ENCODE measurements around the gene BLCAP.
"Not testable (repeated sequence)": the region's sequence is repeated elsewhere in the genome, so short reads cannot be mapped to it uniquely, and the experiment has no call there.

BLCAP gene

DNA sequence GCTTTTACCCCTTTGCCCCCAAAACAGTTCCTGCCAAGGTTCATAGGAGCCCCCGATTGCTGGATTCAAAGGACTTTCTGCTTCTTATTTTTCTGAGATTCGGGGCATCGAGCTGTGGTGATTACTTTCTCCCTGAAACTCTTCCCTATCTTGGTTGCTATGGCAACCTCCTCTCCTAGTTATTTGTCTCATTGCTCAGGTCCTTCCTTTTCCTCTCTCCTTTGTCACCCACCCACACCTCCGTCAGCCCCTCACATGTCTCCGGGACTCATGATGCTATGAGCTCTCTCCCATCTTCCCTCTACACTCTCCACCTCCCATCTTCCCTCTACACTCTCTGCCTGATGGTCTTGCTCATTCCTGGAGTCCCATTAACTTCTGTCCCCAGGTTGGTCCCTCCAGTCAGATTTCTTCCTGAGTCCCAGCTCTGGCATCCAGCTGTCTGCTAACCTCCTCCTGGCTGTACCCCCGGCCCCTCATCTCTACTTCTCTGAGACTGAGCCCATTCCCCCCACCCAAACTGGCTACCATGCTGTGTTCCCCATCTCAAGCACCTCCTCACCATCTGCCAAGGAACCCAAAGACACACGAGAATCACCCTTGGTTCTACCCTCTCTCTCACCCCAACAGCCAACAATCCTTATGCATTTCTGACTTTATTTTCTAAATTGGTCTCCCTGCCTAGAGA is 36.9 kb downstream of the BLCAP start:
- H3K27ac ChIP-seq (ENCODE audit: low read depth, low read length) = no peak overlapping the region
- DNase-seq = no peak
- no peak overlapping the region for H3K18ac ChIP-seq (ENCODE audit: low read length)
- no peak overlapping the region for H3K56ac ChIP-seq (ENCODE audit: low read length)
- H3K4me1 ChIP-seq (ENCODE audit: control insufficient read depth, low read depth, low read length) = no peaks in the 10 kb centered on the region
- no CpG with 5 or more reads among the region's 7 CpGs for WGBS (ENCODE audit: extremely low coverage, insufficient coverage, low lambda C conversion rate)
- no peaks in the 10 kb centered on the region for H3K27me3 ChIP-seq (ENCODE audit: insufficient read depth, low read length, poor library complexity)
- H2BK120ac ChIP-seq (ENCODE audit: low read depth, low read length) = no peak overlapping the region
- no peaks in the 10 kb centered on the region for H3K36me3 ChIP-seq (ENCODE audit: control insufficient read depth, insufficient read depth, low read length)
- H3K4me2 ChIP-seq (ENCODE audit: low read length) = no peak overlapping the region
- H3K79me2 ChIP-seq (ENCODE audit: control insufficient read depth, insufficient read depth, low read length) = no peaks in the 10 kb centered on the region
- no peak overlapping the region for H4K5ac ChIP-seq (ENCODE audit: low read length)
- H3K4me3 ChIP-seq (ENCODE audit: low read length) = no peak overlapping the region
- no peak overlapping the region for H2BK15ac ChIP-seq (replicated peaks; ENCODE audit: low read depth)
- H4K8ac ChIP-seq (ENCODE audit: low read depth, low read length) = no peak overlapping the region
- no peak overlapping the region for H3K9ac ChIP-seq (ENCODE audit: low read length)
- no peak overlapping the region for H3K23ac ChIP-seq (ENCODE audit: low read length)
- no peak overlapping the region for H2AK5ac ChIP-seq (ENCODE audit: low read length)
- H3K4ac ChIP-seq (ENCODE audit: low read depth, low read length) = no peak overlapping the region
- no peaks in the 10 kb centered on the region for H3K79me1 ChIP-seq (ENCODE audit: low read length)
- H2BK5ac ChIP-seq (ENCODE audit: low read length) = no peak overlapping the region

DNA sequence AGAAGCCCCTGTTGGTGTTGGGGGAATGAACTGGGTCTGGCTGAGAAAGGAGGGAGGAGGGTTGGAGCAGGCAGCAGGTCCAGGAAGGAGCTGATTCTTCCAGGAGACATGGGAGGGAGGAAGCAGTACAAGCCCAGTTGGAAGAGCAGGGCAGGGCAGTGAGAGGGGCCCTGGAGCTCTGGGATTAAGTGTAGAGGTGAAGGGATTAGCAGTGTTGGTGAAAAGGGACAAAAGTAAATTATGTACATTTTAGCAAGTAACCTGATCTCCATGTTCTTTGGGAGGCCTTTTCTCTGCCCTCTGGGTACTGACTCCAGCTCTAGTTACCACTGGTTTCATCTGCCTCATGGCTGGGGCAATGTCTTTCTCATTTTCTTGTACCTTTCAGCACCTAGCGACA is 41.5 kb downstream of the BLCAP start:
- H3K56ac ChIP-seq (ENCODE audit: low read length); H3K27ac ChIP-seq (ENCODE audit: low read depth, low read length); H3K9ac ChIP-seq (ENCODE audit: low read length); H3K79me2 ChIP-seq (ENCODE audit: control insufficient read depth, insufficient read depth, low read length); H4K8ac ChIP-seq (ENCODE audit: low read depth, low read length); H3K23ac ChIP-seq (ENCODE audit: low read length); DNase-seq; H2BK15ac ChIP-seq (replicated peaks; ENCODE audit: low read depth); H2BK120ac ChIP-seq (ENCODE audit: low read depth, low read length); H3K79me1 ChIP-seq (ENCODE audit: low read length); H4K5ac ChIP-seq (ENCODE audit: low read length); H3K4me1 ChIP-seq (ENCODE audit: control insufficient read depth, low read depth, low read length); H3K4me3 ChIP-seq (ENCODE audit: low read length); H3K27me3 ChIP-seq (ENCODE audit: insufficient read depth, low read length, poor library complexity); H3K4ac ChIP-seq (ENCODE audit: low read depth, low read length); H2AK5ac ChIP-seq (ENCODE audit: low read length); H3K18ac ChIP-seq (ENCODE audit: low read length); H3K4me2 ChIP-seq (ENCODE audit: low read length); H3K36me3 ChIP-seq (ENCODE audit: control insufficient read depth, insufficient read depth, low read length); H2BK5ac ChIP-seq (ENCODE audit: low read length): not testable (repeated sequence)
- no CpG with 5 or more reads among the region's 1 CpG for WGBS (ENCODE audit: extremely low coverage, insufficient coverage, low lambda C conversion rate)

- Histone ChIP-seq H2BK5ac (ENCODE audit: low read length) (no peak overlapping the region), H3K4me3 (ENCODE audit: low read length) (no peak overlapping the region), H4K8ac (ENCODE audit: low read depth, low read length) (no peak overlapping the region), H2AK5ac (ENCODE audit: low read length) (no peak overlapping the region), H3K27me3 (ENCODE audit: insufficient read depth, low read length, poor library complexity) (no peaks in the 10 kb centered on the region), H3K36me3 (ENCODE audit: control insufficient read depth, insufficient read depth, low read length) (no peaks in the 10 kb centered on the region), H3K18ac (ENCODE audit: low read length) (no peak overlapping the region), H2BK15ac (replicated peaks; ENCODE audit: low read depth) (no peak overlapping the region), H2BK120ac (ENCODE audit: low read depth, low read length) (no peak overlapping the region), H3K23ac (ENCODE audit: low read length) (no peak overlapping the region), H3K79me1 (ENCODE audit: low read length) (no peaks in the 10 kb centered on the region), H3K27ac (ENCODE audit: low read depth, low read length) (no peak overlapping the region), H3K4me2 (ENCODE audit: low read length) (no peak overlapping the region), H3K9ac (ENCODE audit: low read length) (no peak overlapping the region), H3K56ac (ENCODE audit: low read length) (no peak overlapping the region), H4K5ac (ENCODE audit: low read length) (no peak overlapping the region), H3K4ac (ENCODE audit: low read depth, low read length) (no peak overlapping the region), H3K79me2 (ENCODE audit: control insufficient read depth, insufficient read depth, low read length) (no peaks in the 10 kb centered on the region), H3K4me1 (ENCODE audit: control insufficient read depth, low read depth, low read length) (no peaks in the 10 kb centered on the region)
- no peak for DNase-seq
- no CpG with 5 or more reads among the region's 3 CpGs for WGBS (ENCODE audit: extremely low coverage, insufficient coverage, low lambda C conversion rate)
Observed at GRCh38 chr20:37484331-37484730, 43.3 kb downstream of the BLCAP start.

- no CpG with 5 or more reads among the region's 5 CpGs for WGBS (ENCODE audit: extremely low coverage, insufficient coverage, low lambda C conversion rate)
- H3K4me3 ChIP-seq (ENCODE audit: low read length) = no peak overlapping the region
- no peak overlapping the region for H3K9ac ChIP-seq (ENCODE audit: low read length)
- H3K27me3 ChIP-seq (ENCODE audit: insufficient read depth, low read length, poor library complexity) = no peaks in the 10 kb centered on the region
- H3K79me1 ChIP-seq (ENCODE audit: low read length) = no peaks in the 10 kb centered on the region
- H4K5ac ChIP-seq (ENCODE audit: low read length) = no peak overlapping the region
- H3K18ac ChIP-seq (ENCODE audit: low read length) = no peak overlapping the region
- no peak overlapping the region for H3K23ac ChIP-seq (ENCODE audit: low read length)
- H4K8ac ChIP-seq (ENCODE audit: low read depth, low read length) = no peak overlapping the region
- H3K27ac ChIP-seq (ENCODE audit: low read depth, low read length) = no peak overlapping the region
- no peak overlapping the region for H2BK15ac ChIP-seq (replicated peaks; ENCODE audit: low read depth)
- no peak overlapping the region for H2BK120ac ChIP-seq (ENCODE audit: low read depth, low read length)
- no peaks in the 10 kb centered on the region for H3K36me3 ChIP-seq (ENCODE audit: control insufficient read depth, insufficient read depth, low read length)
- H2BK5ac ChIP-seq (ENCODE audit: low read length) = no peak overlapping the region
- no peak overlapping the region for H3K56ac ChIP-seq (ENCODE audit: low read length)
- H3K79me2 ChIP-seq (ENCODE audit: control insufficient read depth, insufficient read depth, low read length) = no peaks in the 10 kb centered on the region
- no peak overlapping the region for H3K4ac ChIP-seq (ENCODE audit: low read depth, low read length)
- DNase-seq = no peak
- no peak overlapping the region for H2AK5ac ChIP-seq (ENCODE audit: low read length)
- no peak overlapping the region for H3K4me2 ChIP-seq (ENCODE audit: low read length)
- no peaks in the 10 kb centered on the region for H3K4me1 ChIP-seq (ENCODE audit: control insufficient read depth, low read depth, low read length)
Observed at GRCh38 chr20:37481610-37482009, 46.1 kb downstream of the BLCAP start.

GRCh38 chr20:37480919-37481318 is 46.8 kb downstream of the BLCAP start:
- peak; percentile 21 for DNase-seq
- H4K8ac ChIP-seq (ENCODE audit: low read depth, low read length) = no peak overlapping the region
- H3K4me3 ChIP-seq (ENCODE audit: low read length) = no peak overlapping the region
- H2AK5ac ChIP-seq (ENCODE audit: low read length) = no peak overlapping the region
- H3K4me2 ChIP-seq (ENCODE audit: low read length) = no peak overlapping the region
- no peak overlapping the region for H2BK15ac ChIP-seq (replicated peaks; ENCODE audit: low read depth)
- H3K23ac ChIP-seq (ENCODE audit: low read length) = no peak overlapping the region
- no peak overlapping the region for H2BK5ac ChIP-seq (ENCODE audit: low read length)
- no peak overlapping the region for H2BK120ac ChIP-seq (ENCODE audit: low read depth, low read length)
- H3K9ac ChIP-seq (ENCODE audit: low read length) = no peak overlapping the region
- H3K56ac ChIP-seq (ENCODE audit: low read length) = no peak overlapping the region
- no CpG with 5 or more reads among the region's 1 CpG for WGBS (ENCODE audit: extremely low coverage, insufficient coverage, low lambda C conversion rate)
- no peak overlapping the region for H3K27ac ChIP-seq (ENCODE audit: low read depth, low read length)
- H3K79me2 ChIP-seq (ENCODE audit: control insufficient read depth, insufficient read depth, low read length) = no peaks in the 10 kb centered on the region
- no peaks in the 10 kb centered on the region for H3K36me3 ChIP-seq (ENCODE audit: control insufficient read depth, insufficient read depth, low read length)
- H3K18ac ChIP-seq (ENCODE audit: low read length) = no peak overlapping the region
- no peak overlapping the region for H4K5ac ChIP-seq (ENCODE audit: low read length)
- H3K4me1 ChIP-seq (ENCODE audit: control insufficient read depth, low read depth, low read length) = no peaks in the 10 kb centered on the region
- H3K27me3 ChIP-seq (ENCODE audit: insufficient read depth, low read length, poor library complexity) = no peaks in the 10 kb centered on the region
- no peak overlapping the region for H3K4ac ChIP-seq (ENCODE audit: low read depth, low read length)
- no peaks in the 10 kb centered on the region for H3K79me1 ChIP-seq (ENCODE audit: low read length)
